NCI-H345 (cell line): ENCODE measurements around the gene GSTP1.
"Not testable (repeated sequence)": the region's sequence is repeated elsewhere in the genome, so short reads cannot be mapped to it uniquely, and the experiment has no call there.

ENCODE experiments used
- DNase-seq: peaks from one replicate; lab custom pipeline; 2025; lab: John Stamatoyannopoulos, UW

Gene GSTP1

GRCh38 chr11:67583247-67584204, at the start of gene GSTP1:
Gene GSTP1 (plus strand): TSS chr11:67583812. CDS start chr11:67583844, 32 bp downstream.
- no peak for DNase-seq

DNA sequence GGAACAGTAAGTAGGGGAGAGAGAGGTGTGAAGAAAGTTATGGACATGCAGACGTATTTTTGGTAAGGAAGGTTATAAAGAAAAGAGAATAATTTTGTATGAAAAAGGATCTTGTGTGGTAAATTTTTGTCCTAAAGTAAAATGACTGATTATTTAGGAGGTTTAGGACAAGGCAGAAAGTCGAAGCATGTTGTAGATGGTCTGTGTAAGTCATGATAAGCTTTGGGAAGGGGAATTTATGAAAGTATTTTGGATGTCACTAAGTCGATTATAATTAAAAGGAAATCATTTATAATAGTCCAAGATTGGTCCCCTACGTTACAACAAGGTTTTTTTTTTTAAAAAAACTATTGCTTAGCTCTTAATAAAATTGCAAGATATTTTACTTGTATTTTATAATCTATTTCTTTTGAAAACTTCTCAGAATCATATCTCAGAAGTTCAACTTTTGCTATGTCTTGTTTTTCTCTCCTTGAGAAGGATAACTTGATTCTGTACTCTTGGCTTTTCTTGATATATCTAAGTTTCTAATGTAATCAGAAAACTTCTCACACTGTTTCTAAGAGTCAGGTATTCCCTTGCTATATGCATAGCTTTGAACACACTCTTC, 49.4 kb upstream of the GSTP1 start:
- no peak for DNase-seq

- no peak for DNase-seq
Observed at GRCh38 chr11:67535561-67535960, 48.1 kb upstream of the GSTP1 start.

GRCh38 chr11:67538306-67538705, 45.3 kb upstream of the GSTP1 start:
- no peak for DNase-seq

DNA sequence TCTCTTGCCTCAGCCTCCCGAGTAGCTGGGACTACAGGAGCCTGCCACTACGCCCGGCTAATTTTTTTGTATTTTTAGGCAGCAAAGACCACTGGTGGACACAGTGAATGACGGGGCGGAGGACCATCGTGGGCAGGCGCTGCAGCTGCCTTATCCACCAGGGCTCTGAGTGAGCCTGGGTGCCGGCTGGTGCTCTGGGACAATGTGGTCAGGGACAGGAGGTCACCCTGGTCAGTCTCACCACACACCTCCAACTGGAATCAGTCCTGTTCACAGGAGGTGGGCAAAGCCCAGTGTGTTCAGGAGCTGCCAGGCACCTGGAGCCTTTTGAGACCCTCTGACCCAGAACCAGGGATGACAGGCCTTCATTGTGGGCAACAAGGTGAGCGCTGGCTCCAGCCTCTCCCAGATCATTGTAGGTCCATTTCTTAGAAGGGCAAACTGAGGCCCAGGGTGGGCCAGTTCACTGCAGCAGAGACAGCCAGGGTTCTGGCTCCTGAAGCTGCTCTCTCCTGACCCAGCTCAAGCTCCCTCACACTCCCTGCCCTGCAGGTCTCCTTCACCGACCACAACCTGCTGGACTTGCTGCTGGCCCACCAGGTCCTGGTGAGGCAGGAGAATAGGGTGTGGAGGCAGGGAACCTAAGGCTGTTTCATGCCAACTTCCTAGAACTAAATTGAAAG, 44.6 kb upstream of the GSTP1 start:
- DNase-seq = no peak

- no peak for DNase-seq
Observed at GRCh38 chr11:67539550-67539949, 44.1 kb upstream of the GSTP1 start.

- no peak for DNase-seq
Observed at GRCh38 chr11:67541198-67541597, 42.4 kb upstream of the GSTP1 start.

- DNase-seq = no peak
Observed at GRCh38 chr11:67542169-67542568, 41.4 kb upstream of the GSTP1 start.

DNA sequence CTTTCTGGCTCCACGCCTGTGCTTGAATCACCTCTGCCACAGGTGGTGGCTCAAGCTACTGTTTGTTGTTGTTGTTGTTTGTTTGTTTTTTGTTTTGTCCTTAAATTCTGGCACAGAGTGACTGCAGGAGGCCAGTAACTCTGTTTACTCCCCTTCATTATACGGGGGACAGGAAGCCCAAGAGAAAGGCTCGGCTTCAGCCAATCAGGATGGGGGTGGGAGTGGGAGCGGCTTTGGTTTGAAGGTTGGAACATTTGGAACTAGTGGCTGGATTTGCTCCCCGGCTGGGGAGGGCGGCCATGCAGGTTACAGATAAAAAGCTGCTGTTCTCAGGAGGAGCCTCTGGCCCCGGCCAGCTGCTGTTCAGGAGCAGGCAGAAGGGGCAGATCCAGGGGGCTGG, 40.6 kb upstream of the GSTP1 start:
- DNase-seq = no peak

- DNase-seq = no peak
Observed at GRCh38 chr11:67543585-67543984, 40.0 kb upstream of the GSTP1 start.

- no peak for DNase-seq
Observed at GRCh38 chr11:67544616-67545242, 38.9 kb upstream of the GSTP1 start.

DNA sequence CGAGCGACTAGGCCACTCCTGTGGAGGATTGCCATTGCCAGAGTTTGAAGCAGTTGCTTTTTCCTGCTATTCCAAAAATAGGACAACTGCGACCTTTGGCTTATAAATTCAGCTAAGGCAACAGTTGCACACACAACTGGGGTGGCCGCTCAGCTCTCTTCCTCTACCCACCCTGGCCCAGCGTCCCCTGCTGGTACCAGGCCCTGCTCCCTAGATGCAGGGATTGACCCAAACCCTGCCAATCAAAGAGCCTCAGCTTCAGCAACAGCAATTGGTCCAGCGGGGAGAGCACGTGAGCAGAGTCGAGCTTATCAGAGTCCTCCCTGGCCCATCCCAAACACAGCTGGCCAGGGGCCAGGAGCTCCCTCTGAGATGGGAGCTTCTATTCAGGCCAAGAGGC, 38.3 kb upstream of the GSTP1 start:
- DNase-seq = peak; percentile 9

DNA sequence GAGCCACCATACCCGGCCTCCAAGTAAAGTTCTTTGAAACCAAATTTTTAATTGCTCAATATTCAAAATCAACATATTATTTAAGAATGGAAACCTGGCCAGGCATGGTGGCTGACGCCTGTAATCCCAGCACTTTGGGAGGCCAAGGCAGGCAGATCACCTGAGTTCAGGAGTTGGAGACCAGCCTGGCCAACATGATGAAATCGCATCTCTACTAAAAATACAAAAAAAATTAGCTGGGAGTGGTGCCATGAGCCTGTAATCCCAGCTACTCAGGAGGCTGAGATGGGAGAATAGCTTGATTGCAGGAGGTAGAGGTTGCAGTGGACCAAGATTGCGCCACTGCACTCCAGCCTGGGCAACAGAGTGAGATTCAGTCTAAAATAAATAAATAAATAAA, 35.5 kb upstream of the GSTP1 start:
- DNase-seq = not testable (repeated sequence)

DNA sequence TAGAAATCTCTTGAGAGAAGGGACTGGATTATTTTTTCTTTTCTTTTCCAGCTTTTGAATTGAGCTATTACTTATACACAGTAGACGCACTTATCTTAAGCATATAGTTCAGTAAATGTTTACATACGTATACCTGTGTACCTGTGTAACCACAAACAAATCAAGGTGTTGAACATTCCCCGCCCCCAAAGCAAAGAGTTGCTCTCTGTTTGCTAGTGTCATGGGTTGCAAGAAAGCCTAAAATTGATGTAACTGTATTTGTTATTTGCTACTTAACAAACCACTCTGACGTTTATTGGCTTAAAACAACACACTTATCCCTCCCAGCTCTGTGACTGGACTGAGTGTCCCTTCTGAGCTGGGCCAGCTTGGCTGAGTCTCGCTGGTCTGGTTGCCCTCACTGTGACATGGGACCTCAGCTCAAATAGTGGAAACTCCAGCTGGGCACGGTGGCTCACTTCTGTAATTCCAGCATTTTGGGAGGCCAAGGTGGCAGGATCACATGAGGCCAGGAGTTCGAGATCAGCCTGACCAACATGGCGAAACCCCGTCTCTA, 35.0 kb upstream of the GSTP1 start:
- DNase-seq = no peak

- no peak for DNase-seq
Observed at GRCh38 chr11:67551127-67551526, 32.5 kb upstream of the GSTP1 start.

GRCh38 chr11:67551697-67552096, 31.9 kb upstream of the GSTP1 start:
- DNase-seq = not testable (repeated sequence)

DNA sequence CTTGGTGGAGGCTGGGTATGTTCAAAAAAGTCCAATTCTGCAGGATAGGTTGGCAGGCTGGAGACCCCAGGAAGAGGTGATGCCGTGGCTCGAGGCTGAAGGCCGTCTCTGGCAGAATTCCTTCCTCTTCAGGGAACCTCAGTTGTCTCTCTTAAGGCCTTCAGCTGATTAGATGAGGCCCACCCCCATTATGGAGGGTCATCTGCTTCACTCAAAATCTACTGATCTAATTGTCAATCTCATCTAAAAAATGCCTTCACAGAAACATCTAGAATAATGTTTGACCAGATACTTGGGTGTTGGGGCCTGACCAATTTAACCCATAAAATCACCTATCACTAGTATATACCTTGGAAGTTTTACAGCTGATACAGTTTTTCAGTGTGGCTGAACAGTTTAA, 27.4 kb upstream of the GSTP1 start:
- no peak for DNase-seq

- no peak for DNase-seq
Observed at GRCh38 chr11:67558084-67558772, 25.4 kb upstream of the GSTP1 start.

DNA sequence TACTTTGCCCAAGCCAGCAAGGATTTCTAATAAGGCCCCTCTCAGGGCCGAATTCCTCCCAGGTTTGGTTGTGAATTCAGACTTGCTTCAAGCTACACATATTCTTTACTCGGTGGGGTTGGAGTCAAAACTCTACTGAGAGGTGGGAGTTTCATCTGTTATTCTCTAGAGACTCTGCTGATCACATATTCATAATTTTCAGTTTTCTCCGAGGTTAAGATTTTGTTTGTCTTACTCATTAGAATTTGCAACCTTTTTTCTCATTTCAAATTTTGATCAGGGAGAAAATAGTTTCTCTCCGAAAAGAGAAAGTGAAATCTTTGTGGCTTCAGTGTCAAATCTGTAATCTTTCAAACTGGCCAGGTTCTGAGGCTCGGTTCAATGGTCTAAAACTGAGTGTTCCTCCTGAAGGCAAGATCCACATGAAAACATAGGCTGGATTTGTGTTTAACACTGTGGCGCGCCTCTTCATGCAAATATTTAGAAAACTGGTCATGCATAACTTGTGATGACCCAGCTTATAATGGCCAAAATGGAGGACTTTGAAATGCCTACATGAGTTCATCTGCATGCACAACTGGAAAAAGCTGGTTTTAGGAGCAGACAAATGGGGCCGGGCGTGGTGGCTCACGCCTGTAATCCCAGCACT, 21.5 kb upstream of the GSTP1 start:
- DNase-seq = no peak

DNA sequence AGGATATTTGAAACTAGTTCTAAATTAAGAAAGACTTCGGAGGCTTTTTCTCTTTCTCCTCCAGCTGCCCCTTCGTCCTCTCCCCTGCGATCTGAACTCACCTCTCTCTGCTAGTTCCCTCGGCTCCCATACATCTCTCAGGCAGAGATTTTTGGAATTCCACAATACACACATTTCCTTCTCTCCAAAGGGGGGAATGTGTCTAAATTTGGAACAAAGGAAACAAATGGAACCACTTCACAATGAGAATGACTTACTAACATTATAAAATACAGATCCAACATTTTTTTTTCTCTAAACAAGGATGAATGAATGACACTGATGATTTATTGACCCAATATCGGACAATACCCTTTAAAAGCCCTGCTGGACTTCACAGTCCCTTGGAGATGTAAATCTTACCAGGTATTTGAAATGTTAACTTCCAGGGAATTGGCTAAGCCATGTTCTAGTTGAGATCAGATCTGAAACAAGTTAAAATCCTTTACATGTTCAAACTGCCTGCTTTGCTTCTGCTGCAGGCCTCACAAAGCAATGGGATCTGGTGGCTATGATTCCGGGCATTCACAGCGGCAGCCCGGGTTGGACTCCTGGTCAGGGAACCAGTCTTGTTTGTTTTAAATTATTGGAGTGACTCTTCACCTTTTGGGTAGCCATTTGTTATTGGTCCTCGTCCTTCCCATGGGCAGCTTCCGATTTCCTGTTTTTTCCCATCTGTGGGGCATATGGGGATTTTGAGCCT, 20.5 kb upstream of the GSTP1 start:
- DNase-seq = no peak
